HG03469 (cell line): Measurements from ENCODE around the gene SPATA33.
"Not testable (repeated sequence)": the region's sequence is repeated elsewhere in the genome, so short reads cannot be mapped to it uniquely, and the experiment has no call there.

Experiments
- ATAC-seq: cut with Tn5 transposase; IDR thresholded peaks from one replicate; pipeline ENCODE4 v1.9.1; 2021; ENCODE audit warnings: mild to moderate bottlenecking, moderate library complexity, moderate number of reproducible peaks; ENCODE audit not compliant: unreplicated experiment

Gene SPATA33

DNA sequence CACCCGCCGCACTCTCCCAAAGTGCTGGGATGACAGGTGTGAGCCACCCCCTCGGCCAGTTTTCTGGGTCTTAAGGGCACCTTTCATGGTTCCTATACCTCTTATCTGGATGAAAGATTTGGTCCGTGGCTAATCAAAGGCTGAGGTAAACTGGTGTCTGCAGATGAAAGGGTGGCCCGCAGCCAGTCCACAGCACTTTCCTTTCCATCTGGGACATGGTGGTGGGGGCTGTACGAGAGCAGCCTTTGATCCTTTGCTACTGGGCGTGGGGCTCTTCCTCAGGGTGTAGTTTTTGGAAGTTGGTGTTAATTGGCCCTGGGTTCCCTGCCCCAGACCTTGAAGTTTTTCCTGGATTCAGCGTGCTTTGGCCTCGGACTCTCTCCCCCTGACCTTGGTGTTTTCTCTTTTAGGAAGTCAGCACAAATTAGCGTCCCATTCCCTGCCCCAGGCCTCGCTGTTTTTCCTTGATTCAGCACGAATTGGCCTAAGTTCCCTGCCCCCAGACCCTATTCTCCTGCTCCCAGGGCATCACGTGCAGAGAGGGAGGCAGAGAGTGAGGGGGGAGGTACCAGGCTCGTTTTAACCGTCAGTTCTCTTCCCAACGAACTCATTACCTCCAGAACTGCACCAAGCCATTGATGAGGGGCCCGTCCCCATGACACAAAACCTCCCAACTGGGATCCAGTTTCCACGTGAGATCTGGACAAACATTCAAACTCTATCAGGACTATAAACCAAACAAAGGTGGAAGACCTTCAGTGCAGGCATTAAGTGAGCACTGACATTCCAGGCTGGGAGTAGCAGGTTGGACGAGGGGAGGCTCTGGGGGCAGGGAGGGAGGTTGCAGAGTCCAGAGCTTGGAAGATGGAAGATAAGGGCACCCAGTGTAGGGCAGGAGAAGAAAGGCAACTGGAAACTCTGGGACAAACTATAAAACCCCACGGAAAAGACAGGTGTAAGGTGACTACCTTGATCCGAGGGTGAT, 32.6 kb upstream of the SPATA33 start:
- ATAC-seq: no peak

GRCh38 chr16:89629827-89630610, 27.6 kb upstream of the SPATA33 start:
- ATAC-seq: no peak

DNA sequence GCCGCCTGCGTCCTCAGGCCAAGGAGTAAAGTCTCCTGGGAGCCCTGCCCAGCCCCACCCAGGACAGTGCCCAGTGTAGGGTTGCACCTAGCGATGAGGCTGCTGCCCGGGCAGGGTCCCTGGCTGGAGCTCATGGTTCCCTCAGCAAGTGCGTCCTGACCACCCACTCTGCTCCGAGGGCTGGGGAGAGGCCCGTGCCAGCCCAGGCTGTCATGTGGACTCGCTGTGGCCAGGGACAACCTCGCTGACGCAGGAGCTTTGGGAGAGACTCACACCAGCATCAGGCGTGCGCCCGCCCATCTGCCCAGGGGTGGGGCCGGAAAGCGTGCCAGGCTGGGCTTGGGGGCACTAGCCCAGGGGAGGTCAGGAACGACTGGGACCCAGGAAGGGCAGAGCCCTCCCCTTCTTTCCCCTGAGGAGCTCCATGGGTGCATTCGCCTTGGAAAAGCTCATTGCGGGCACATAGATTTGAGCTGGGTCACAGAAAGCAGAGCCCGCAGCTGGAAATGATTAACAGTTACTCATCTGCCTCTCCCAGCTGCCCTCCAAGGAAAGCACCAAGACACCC, 24.5 kb upstream of the SPATA33 start:
- no peak for ATAC-seq

DNA sequence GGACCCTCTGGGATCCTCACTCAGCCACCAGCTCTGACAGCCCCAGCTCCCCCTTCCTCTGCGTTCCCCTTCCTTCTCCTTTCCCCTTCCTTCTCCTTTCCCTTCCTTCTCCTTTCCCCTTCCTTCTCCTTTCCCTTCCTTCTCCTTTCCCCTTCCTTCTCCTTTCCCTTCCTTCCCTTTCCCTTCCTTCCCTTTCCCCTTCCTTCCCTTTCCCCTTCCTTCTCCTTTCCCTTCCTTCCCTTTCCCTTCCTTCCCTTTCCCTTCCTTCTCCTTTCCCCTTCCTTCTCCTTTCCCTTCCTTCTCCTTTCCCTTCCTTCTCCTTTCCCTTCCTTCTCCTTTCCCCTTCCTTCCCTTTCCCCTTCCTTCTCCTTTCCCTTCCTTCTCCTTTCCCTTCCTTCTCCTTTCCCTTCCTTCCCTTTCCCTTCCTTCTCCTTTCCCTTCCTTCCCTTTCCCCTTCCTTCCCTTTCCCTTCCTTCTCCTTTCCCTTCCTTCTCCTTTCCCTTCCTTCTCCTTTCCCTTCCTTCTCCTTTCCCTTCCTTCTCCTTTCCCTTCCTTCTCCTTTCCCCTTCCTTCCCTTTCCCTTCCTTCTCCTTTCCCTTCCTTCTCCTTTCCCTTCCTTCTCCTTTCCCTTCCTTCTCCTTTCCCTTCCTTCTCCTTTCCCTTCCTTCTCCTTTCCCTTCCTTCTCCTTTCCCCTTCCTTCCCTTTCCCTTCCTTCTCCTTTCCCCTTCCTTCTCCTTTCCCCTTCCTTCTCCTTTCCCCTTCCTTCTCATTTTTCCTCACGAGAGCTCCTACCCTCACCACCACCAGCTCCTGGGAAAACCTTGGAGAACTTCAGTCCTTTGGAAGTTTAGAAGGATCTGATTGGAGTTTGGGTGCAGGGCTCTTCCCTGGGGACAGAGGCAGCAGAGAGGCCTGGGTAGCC, 22.9 kb upstream of the SPATA33 start:
- not testable (repeated sequence) for ATAC-seq

GRCh38 chr16:89636663-89637062, 21.0 kb upstream of the SPATA33 start:
- no peak for ATAC-seq

DNA sequence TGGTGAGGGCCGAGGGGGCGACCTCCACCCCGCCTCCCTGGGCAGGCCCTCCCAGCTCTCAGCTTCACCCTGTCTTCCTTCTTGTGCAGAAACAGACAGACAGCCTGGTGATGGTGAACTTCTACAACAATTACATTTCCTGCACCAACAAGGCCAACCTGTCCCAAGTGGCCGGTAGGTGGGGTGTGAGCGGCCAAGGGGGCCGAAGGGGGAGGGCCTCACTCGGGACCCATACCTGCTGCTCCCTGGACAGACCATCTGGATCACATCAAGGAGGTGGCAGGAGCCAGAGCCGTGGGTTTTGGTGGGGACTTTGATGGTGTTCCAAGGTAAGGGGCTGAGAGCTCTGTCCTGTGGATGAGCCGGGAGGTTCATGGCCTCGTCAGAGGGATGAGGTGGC, 20.3 kb upstream of the SPATA33 start:
- ATAC-seq: no peak

- no peak for ATAC-seq
Observed at GRCh38 chr16:89638455-89638854, 19.2 kb upstream of the SPATA33 start.

DNA sequence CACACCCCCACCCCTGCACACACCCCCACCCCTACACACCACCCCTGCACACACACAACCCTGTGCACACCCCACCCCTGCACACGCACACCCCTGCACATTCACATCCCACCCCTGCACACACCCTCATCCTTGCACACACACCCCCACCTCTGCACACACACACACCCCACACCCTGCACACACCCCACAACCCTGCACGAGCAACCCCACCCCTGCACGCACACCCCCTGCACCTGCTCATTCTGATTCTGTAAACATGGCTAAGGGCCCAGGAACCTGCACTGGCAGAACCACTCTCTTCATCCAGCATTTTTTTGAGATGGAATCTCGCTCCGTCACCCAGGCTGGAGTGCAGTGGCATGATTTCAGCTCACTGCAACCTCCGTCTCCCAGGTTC, 18.3 kb upstream of the SPATA33 start:
- no peak for ATAC-seq

- ATAC-seq: no peak
Observed at GRCh38 chr16:89641458-89642119, 16.0 kb upstream of the SPATA33 start.

DNA sequence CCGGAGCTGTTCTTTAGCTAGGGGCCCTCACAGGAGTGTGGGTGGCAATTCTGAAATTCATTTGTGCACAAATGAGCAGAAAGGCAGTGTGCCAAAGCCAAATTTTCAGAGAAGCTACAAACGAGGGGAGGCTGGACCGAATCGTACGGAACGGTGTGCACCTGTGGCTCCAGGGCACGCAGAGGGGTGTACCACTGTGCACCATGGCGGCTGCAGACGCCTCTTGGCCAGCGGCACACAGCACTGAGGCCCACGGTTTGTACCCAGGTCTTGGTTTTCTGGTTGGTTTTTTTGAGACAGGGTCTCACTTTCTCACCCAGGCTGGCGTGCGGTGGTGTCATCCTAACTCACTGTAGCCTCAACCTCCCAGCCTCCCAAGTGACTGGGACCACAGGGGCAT, 15.1 kb upstream of the SPATA33 start:
- no peak for ATAC-seq

GRCh38 chr16:89643769-89644300, 13.8 kb upstream of the SPATA33 start:
- ATAC-seq: no peak

GRCh38 chr16:89645122-89645521, 12.5 kb upstream of the SPATA33 start:
- no peak for ATAC-seq

DNA sequence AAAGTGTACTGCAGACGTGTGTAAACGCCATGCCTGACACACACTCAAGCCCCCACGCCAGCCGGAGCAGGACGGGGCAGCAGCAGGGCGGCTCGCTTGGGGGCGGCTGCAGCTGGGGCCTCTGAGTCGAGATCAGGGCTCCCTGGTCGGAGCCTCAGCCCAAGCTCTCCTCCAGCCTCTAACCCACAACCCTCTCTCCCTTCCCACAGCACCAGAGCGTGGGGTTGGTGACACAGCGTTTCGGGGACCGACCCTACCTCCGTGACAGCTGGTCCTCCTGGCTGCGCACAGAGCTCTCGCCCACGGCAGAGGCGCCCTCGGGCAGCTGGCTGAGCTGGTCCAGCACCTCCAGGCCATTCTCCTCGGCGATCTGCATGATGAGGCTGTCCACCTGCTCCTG, 11.4 kb upstream of the SPATA33 start:
- ATAC-seq: no peak

- ATAC-seq: no peak
Observed at GRCh38 chr16:89646906-89647305, 10.7 kb upstream of the SPATA33 start.

GRCh38 chr16:89651584-89651983, 6.1 kb upstream of the SPATA33 start:
- ATAC-seq: no peak

DNA sequence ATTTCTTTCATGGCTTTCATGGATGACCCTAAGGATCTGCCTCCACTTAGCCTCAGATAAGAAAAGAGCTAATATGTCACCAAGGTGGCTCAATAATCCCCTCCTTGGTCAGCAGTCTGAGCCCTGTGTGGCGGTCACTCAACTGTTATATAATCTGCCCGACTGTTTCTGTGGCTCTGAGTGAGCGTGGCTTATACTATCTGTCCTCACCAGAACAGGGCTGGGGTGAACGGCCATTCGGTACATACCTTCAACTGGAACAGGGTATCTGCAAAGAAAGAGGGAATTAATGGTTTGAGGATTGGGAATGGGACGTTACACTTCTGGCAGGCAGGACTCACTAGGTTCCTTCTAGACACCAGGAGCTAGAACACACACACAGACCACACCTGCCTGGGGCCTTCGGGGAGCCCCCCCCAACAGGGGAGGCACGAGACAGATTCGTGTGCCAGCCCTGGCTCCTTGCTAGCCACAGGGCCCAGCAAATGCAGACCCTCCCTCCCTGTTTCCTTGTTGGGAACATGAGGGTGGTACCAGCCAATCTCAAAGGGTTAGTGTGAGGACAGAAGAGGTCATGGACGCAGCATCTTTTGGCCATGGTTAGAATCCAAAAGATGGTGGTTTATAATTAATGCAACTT, 3.9 kb upstream of the SPATA33 start:
- no peak for ATAC-seq

GRCh38 chr16:89655062-89655643, 2.5 kb upstream of the SPATA33 start:
- ATAC-seq: no peak

GRCh38 chr16:89656435-89657121, 1.1 kb upstream of the SPATA33 start:
- no peak for ATAC-seq
